ENCODE measurements around the gene NACAD. TPM values are rescaled to one million over a fixed set of nuclear protein-coding genes. Genes with fewer than 3 reads are reported as not detected.

Gene NACAD
- total and polyA plus RNA-seq, 2 experiments from 2014 or later = 1.4 to 3.9 TPM

DNA sequence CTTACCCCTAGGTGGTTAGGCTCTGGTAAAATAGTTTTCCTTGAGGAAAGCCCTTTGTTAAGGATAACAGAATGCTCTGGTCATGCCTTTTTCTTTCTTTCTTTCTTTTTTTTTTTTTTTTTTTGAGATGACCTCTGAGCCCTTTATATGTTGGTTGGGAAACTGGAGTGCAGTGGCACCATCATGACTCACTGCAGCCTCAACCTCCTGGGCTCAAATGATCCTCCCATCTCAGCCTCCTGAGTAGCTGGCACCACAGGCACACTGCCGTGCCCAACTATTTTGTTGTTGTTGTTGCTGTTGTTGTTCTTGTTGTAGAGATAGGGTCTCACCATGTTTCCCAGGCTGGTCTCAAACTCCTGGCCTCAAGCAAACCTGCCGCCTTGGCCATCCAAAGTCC lies 27.4 kb downstream of the NACAD start:
- DNase-seq (ENCODE audit: low spot score) = no peak
- H3K4me2 ChIP-seq = no peak overlapping the region
- H3K27ac ChIP-seq = no peak overlapping the region
- no peaks in the 10 kb centered on the region for H3K36me3 ChIP-seq (replicated peaks; ENCODE audit: insufficient read depth, low read depth)
- no peaks in the 10 kb centered on the region for H3K9me2 ChIP-seq (replicated peaks; ENCODE audit: insufficient read depth)
- no peaks in the 10 kb centered on the region for H3K27me3 ChIP-seq
- H3K9me3 ChIP-seq (ENCODE audit: low read depth) = no peaks in the 10 kb centered on the region
- H3K4me1 ChIP-seq (ENCODE audit: insufficient read depth) = no peaks in the 10 kb centered on the region
- no peak overlapping the region for H2AFZ ChIP-seq
- H4K20me1 ChIP-seq (ENCODE audit: insufficient read depth, poor library complexity, severe bottlenecking) = no peaks in the 10 kb centered on the region
- WGBS (ENCODE audit: low lambda C conversion rate, missing lambda C conversion rate) = 97% methylated on average over 2 of the region's 2 CpGs
- TF ChIP-seq EZH2phosphoT487 (IDR thresholded peaks at IDR 0.05; ENCODE audit: low read depth, severe bottlenecking, unreplicated experiment) (no peak), EZH2 (IDR thresholded peaks at IDR 0.05; ENCODE audit: borderline replicate concordance) (no peak), CTCF (IDR thresholded peaks at IDR 0.05; ENCODE audit: poor library complexity) (no peak)
- H3K4me3 ChIP-seq = no peak overlapping the region
- peaks cover 17% of the 10 kb centered on the region for H3K79me2 ChIP-seq

DNA sequence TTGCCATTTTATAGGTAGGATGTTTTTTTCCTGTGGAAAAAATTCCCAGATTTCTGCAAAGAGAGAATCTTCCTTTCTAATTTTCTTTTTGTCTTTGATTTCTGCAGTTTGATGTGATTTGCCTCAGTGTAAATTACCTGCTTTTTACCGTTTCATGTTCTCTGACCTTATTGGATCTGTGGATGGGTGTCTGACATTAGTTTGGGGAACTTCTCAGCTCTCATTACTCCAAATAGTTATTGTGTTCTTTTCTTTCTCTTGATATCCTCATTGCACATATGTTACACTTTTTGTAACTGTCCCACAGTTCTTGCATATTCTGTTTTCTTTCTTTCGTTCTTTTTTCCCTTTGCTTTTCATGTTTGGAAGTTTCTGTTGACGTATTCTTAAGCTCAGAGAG lies 28.5 kb downstream of the NACAD start:
- WGBS (ENCODE audit: low lambda C conversion rate, missing lambda C conversion rate) = 96% methylated on average over 3 of the region's 3 CpGs
- Histone ChIP-seq H3K79me2 (peaks cover 20% of the 10 kb centered on the region), H4K20me1 (ENCODE audit: insufficient read depth, poor library complexity, severe bottlenecking) (no peaks in the 10 kb centered on the region), H3K4me1 (ENCODE audit: insufficient read depth) (no peaks in the 10 kb centered on the region), H3K9me3 (ENCODE audit: low read depth) (no peaks in the 10 kb centered on the region), H2AFZ (no peak overlapping the region), H3K4me3 (no peak overlapping the region), H3K9me2 (replicated peaks; ENCODE audit: insufficient read depth) (no peaks in the 10 kb centered on the region), H3K27ac (no peak overlapping the region), H3K4me2 (no peak overlapping the region), H3K27me3 (no peaks in the 10 kb centered on the region), H3K36me3 (replicated peaks; ENCODE audit: insufficient read depth, low read depth) (no peaks in the 10 kb centered on the region)
- no peak for DNase-seq (ENCODE audit: low spot score)
- TF ChIP-seq EZH2phosphoT487 (IDR thresholded peaks at IDR 0.05; ENCODE audit: low read depth, severe bottlenecking, unreplicated experiment) = no peak
- TF ChIP-seq CTCF (IDR thresholded peaks at IDR 0.05; ENCODE audit: poor library complexity) = no peak
- no peak for TF ChIP-seq EZH2 (IDR thresholded peaks at IDR 0.05; ENCODE audit: borderline replicate concordance)

DNA sequence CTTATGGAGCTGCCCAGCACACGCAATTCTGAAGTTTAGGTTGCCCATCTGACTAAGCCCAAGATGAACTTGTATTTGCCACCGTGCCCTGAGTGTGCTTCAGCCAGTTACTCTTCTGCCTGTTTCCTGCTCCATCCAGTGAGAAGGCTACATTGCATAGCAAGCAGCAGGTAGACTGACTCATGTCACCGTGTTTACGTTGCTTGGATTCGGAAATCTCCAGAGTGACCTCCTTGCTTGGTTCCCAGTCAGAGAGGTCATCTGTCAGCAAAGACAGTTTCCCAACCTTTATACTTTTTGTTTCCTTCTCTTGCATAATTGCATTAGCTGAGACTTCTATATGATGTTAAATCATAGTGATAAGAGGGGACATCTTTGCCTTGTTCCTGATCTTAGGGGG lies 30.9 kb downstream of the NACAD start:
- no peak overlapping the region for H3K4me3 ChIP-seq
- no peak for DNase-seq (ENCODE audit: low spot score)
- no peaks in the 10 kb centered on the region for H3K36me3 ChIP-seq (replicated peaks; ENCODE audit: insufficient read depth, low read depth)
- H3K9me3 ChIP-seq (ENCODE audit: low read depth) = no peaks in the 10 kb centered on the region
- TF ChIP-seq EZH2 (IDR thresholded peaks at IDR 0.05; ENCODE audit: borderline replicate concordance) (no peak), CTCF (IDR thresholded peaks at IDR 0.05; ENCODE audit: poor library complexity) (no peak), EZH2phosphoT487 (IDR thresholded peaks at IDR 0.05; ENCODE audit: low read depth, severe bottlenecking, unreplicated experiment) (no peak)
- H3K27me3 ChIP-seq = no peaks in the 10 kb centered on the region
- no peak overlapping the region for H3K27ac ChIP-seq
- 71% methylated on average over 5 of the region's 5 CpGs for WGBS (ENCODE audit: low lambda C conversion rate, missing lambda C conversion rate)
- no peak overlapping the region for H2AFZ ChIP-seq
- H3K4me2 ChIP-seq = no peak overlapping the region
- H4K20me1 ChIP-seq (ENCODE audit: insufficient read depth, poor library complexity, severe bottlenecking) = no peaks in the 10 kb centered on the region
- H3K9me2 ChIP-seq (replicated peaks; ENCODE audit: insufficient read depth) = no peaks in the 10 kb centered on the region
- peaks cover 20% of the 10 kb centered on the region for H3K79me2 ChIP-seq
- H3K4me1 ChIP-seq (ENCODE audit: insufficient read depth) = no peaks in the 10 kb centered on the region
